GM12873 (cell line): ENCODE measurements around the gene TKTL2.

ENCODE experiments used
- CTCF ChIP-seq: IDR thresholded peaks from 2 replicates; pipeline ENCODE4 v1.5.1; 2012; ENCODE audit warnings: low read depth, mild to moderate bottlenecking, moderate library complexity, low read length, control low read depth; ENCODE audit not compliant: insufficient read depth; ENCODE audit errors: missing control alignments

Gene TKTL2

GRCh38 chr4:163473576-163473975, at the start of gene TKTL2:
TSS of gene TKTL2 (minus strand) at chr4:163473754. CDS start at chr4:163473734, 20 bp downstream.
- TF ChIP-seq CTCF: no peak

- no peak for TF ChIP-seq CTCF
These were observed 41.6 kb upstream of the TKTL2 start for GRCh38 chr4:163515198-163515597.

- TF ChIP-seq CTCF: no peak
These were observed 31.8 kb upstream of the TKTL2 start for GRCh38 chr4:163505374-163505773.

GRCh38 chr4:163500586-163500985, 27.0 kb upstream of the TKTL2 start:
- TF ChIP-seq CTCF: no peak

- no peak for TF ChIP-seq CTCF
These were observed 22.3 kb upstream of the TKTL2 start for GRCh38 chr4:163495900-163496299.

- TF ChIP-seq CTCF: no peak
These were observed 21.0 kb upstream of the TKTL2 start, which contains the start of gene TMA16 for GRCh38 chr4:163494360-163495241. TSS of gene TMA16 (plus strand) at chr4:163494690. CDS start at chr4:163494802, 112 bp downstream.

GRCh38 chr4:163493643-163494359, 20.2 kb upstream of the TKTL2 start:
- no peak for TF ChIP-seq CTCF
